GM18517 (cell line): Measurements from ENCODE around the gene PRG2.

Source experiments
- ATAC-seq: cut with Tn5 transposase; IDR thresholded peaks from one replicate; pipeline ENCODE4 v1.9.1; 2021; ENCODE audit warnings: mild to moderate bottlenecking, moderate library complexity; ENCODE audit not compliant: unreplicated experiment

PRG2 gene

DNA sequence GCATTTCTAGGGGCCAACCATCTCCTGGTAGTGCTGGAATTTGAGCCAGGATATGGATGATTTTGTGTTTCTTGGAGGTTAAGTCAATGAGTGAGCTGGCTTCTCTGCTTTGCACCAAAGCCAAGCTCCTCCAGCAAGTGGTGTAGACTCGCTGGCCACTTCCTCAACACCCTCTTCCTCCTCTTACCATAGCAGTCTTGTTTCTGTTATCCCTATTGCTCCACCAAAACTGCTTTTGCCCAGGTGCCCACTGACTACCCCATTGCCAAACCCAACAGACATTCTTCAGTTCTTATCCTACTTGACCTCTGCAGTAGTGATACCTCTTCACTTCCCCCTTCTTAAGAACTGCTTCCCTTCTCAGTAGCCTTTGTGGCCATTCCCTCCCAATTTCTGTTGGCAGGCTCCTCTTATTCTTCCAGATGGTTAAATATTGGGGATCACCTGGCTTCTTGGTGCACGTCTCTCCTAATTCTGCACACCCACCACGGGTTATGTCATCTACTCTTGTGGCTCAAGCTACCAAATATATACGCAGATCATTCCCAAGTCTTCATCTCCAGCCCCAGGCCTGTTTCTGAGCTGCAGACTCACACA, 7.0 kb upstream of the PRG2 start:
- no peak for ATAC-seq

DNA sequence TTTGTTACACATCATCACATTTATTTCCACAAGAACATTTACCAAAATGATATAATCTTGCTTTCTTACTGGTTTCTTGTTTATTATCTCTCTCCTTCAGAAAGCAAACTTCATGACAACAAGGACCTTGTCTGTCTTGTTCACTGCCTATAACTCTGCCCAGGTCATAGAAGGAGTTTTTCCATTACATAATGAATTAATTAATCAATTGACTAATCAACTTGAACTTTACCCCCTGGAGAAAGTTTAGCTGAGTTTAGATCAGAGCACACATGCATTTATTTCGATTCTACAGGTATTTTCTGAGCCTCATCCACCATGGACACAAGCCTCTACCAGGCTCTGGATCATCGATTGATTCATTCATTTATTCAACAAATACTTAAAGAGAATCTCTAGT, 6.3 kb upstream of the PRG2 start:
- ATAC-seq = no peak

DNA sequence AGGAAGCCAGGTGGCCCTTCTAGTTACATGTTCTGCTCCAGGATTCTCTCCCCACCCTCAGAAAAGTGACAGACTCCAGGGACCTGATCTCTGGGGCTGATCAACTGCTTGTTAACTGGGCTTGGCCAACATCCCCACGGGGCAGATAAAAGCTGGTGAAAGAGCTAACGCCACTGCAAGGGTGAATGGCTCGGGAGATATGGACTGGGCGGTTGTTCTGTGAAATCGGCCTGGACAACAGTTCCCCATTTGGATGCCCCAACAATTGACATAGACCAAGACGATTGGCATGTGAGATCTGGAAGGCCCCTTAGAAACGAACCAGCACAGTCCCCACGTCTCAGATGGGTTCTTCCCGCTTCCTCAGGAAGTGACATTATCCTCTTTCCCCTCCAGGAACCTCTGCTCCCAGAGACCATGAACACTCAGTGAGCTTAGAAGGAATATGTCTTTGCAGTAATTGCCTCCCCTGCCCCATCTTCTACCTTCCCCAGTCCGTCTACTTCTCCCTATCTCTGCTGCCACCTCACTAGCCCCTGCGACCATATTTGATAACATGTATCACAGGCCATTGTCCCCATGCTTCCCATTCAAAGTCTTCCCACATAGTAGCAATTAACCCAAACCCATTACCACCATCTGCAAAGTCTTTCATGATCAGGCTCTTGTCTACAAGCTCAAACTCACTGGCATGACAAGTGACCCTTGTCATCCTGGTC, 5.6 kb upstream of the PRG2 start:
- no peak for ATAC-seq

DNA sequence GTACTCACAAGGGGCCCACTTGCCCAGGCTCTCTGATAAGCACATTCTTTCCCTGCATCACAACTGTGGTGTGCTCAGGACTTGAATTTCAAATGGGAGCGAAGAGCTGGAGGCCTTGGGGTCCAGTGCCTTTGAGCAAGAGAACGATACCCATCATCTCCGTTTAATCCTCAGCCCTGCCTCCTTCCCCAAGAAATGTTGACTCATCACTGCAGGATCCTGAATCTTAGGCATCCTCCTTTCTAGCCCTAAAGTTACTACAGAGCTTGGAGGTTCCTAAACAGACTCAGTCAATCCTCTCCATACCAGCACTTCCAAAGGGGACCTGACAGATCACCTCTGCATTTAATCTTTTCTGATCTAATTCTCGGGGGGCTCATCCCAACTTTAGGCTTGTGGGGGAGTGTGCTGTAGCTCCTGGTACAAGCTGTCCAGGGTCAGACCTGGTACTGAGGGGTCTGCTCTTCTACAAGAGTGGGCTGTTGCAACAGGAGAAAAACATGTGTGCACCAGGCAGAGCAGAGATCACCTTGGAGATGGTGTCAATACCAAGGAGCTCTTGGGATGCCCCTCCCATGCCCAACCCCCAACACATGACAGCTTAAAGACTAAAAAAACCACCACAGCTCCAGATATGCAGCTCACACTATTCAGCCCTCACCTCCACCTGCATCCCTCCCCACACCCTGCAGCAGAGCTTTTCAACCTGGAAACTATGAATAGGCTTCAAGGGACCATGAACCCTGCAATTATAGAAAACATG, 3.9 kb upstream of the PRG2 start:
- ATAC-seq = no peak

DNA sequence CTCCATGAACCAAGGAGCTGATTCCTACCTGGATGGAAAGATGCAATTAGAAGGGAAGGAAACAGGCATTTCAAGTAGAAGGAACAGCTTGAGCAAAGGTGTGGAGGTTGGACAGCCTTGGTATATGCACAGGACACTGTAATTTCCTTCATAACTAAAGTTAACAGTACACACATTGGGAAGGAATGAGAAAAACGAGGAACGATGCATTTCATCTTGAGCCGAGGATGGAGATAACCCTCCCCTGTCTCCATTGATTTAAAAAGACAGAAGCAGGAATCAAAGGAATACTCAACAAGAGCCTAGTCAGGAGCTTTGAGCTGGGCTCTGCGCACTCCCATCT, 2.3 kb upstream of the PRG2 start:
- ATAC-seq = no peak

DNA sequence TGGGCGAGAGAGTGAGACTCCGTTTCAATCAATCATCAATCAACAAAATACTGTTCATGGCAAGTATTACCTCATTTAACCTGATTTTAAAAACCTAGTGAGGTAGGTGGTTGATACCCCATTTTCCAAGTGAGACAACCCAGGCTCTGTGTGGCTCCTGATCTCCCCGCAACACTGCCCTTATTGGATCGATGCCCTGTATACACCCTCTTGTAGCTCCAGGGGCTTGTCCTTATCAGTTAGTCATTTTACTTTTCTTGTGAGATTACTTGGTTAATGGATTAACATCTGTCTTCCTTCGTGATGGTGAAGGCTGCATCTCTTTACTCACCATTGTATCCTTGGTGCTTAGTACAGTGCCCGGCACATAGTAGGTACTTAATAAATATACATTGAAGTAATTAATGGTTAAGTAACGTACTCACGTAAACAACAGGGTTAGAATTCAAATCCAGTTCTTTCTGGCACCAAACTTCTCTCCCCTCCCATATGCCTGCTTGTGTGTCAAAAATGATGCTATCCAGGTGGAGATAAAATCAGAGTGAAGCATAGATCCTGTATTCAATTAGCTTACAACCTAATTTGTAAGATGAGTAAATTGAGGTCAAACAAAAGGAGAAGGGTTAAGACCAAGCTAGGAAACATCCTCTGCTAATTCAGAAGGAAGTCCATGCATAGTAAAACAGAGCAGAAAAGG, 1.8 kb upstream of the PRG2 start:
- no peak for ATAC-seq

DNA sequence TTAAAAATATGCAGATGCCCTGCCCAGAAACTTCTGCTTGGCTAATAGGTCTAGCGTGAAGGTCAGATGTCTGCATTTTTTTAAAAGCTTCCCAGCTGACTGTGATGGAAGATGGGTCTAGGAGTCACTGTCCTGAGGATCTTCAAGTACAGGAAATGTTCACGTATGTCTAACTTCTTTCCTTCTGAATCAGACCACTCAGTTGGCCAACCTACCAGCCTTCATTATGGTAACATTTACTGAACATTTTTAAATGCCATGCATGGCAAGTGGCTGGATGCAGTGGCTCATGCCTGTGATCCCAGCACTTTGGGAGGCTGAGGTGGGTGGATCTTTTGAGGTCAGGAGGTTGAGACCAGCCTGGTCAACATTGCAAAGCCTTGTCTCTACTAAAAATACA, 1.1 kb upstream of the PRG2 start:
- no peak for ATAC-seq

DNA sequence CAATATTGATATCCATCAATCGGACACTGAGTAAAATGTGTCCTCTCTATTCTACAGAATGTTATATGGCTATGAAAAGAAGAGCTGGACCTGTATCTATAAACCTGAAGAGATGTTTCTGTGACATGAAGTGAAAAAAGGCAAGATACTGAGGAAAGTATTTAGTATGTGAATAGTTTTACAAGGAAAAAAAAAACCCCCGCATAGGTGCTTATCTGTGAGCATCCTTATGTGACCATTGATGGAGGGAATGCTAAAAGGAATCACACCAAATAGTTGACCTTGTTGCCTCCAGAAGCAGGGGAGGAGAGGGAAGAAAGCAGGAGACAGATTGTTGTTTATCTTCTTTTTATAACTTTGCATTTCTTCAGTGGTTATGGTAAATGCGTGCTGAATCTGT, 661 bp upstream of the PRG2 start:
- ATAC-seq = no peak

DNA sequence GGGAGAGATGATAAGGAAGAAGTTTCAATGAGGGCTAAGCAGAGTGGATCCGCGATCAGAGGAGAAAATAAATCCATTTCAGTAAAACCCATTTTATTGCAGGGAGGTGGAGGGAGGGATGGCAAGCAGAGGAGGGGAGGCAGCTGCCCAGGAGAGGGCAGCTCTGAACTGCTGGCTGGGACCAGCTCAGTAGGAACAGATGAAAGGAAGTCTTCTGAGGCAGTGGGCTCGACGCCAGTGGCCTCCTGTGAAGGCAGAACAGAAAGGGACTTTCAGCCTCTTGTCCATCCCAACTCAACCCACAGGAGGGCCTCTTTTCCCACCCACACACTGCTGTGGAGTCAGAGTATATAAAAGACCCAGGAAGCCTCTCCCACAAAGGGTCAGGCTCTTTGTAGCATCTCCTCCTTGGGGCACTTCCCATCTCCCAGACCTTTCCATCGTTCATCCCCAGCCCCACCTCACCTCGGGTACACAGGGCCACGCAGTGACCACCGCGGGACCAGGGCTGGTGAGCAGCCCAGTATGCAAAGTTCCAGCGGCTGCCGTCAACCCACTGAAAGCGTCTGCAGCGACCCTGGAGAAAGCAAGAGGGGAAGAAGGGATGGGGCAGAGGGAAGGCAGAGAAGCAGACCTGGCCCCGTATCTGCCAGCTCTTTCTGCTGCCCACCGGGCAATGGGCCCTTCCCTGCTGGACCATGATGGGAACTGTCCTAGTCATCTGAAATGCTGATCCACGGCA, 3.0 kb downstream of the PRG2 start:
- ATAC-seq = no peak

DNA sequence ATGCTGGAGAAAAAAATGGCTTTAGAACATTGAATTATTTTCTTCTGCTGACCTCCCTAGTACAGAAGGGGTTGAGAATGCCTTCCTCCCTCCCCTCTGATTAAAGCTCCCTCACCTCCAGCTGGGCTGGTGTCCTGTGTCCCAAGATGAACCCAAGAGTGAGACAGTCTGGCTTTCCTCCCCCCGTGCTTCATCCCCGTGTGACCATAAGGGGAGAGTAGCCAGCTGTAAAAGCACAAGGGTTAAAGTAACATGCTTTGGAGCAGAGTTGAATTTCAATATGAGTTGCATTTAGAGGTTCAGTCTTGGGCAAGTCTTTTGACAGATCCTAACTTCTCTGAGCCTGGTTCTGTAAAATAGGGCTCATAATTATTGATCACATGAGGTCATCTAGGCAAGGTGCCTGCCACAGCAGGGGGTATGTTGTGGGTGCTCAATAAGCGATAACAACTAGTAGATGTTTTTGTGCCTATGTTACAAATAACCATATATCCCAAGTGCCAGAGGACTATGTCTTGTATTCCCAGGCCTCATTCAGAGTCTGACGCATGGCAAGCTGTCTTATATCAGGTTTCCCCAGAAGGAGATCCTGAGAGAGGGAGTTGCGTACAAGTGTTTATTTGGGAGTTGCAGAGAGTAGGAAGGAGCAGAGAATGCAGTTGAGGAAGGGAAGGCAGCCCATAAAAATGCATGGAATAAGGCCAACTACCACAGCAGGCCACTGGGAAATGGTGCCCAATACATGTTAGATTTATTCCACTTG, 4.1 kb downstream of the PRG2 start:
- no peak for ATAC-seq

DNA sequence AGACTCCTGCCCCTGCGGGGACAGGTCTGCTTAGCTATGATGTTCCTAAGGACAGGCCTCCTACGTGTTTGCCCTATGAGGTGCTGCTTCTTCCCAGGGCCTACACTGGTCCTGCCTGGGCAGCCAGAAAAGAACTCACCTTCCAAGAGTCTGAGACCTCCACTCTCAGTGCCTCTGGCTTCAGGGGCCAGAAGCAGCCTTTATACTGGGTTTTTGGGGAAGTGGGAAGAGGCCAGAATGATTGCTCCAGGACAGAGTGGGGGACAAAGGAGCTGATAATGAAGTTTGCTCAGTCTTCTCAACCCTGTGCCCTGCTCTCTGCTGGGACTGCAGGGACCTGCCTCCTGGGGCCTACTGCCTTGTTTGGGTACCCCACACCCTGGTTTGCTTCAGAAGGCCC, 9.5 kb downstream of the PRG2 start, which contains the start of gene PRG3:
Gene PRG3, minus strand, starts transcription at position 176 of the 400 bp plus-strand sequence. CDS start 442 bp downstream, outside the sequence.
- ATAC-seq = no peak

DNA sequence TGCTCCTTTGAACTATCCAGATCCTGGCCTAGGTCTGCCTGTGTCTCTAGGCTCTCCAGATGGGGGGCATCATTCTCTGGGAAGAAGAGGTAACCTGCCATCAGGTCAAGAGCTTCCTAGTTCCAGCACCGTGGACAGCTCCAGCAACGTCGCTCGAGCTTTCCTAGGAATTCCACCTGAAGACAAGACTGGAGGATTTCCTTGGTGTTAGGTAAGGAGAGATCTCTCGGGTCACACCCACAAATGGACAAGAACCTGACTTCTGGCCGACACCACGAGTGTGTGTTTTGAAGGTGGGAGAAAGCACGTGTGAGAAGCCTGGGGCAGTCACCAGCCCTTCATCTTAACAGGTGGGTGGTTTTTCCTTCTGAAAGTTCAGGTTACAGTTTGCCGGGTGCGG, 10.7 kb downstream of the PRG2 start:
- no peak for ATAC-seq

DNA sequence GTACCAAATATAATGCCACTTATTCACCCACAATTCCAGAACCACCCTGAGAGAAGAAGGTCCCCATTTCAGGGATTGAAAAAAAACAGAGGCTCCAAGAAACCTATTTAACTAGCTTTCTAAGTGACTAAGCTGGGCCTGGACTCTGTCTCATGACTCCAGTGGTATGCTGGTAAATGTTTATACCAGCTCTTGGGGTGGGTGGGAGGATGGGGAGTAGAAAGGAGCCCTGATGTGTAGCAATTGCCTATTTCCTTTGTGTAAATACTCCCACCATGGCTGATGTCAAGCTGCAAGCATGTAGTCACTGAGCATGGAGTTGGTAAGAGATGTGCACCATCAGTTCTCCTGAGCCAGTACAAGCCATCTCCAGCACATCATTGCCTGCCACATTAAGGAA, 12.3 kb downstream of the PRG2 start:
- no peak for ATAC-seq

DNA sequence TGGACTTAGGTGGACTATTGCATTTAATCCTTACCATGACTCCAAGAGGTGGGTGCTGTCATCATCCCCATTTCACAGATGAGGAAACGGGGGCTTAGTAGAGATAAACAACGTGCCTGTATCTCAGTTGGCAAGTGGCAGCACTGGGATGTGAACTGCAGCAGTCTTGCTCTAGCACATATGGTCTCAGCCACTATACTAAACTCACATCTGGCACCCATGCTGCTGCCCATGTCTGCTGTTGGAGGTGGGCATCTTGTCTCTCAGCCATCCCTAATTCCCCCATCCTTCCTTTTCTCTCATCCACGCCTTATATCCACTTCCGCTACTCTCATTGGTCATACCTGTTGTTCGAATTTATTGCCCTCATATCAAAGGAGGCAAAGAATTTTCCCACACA, 13.3 kb downstream of the PRG2 start:
- ATAC-seq = no peak

DNA sequence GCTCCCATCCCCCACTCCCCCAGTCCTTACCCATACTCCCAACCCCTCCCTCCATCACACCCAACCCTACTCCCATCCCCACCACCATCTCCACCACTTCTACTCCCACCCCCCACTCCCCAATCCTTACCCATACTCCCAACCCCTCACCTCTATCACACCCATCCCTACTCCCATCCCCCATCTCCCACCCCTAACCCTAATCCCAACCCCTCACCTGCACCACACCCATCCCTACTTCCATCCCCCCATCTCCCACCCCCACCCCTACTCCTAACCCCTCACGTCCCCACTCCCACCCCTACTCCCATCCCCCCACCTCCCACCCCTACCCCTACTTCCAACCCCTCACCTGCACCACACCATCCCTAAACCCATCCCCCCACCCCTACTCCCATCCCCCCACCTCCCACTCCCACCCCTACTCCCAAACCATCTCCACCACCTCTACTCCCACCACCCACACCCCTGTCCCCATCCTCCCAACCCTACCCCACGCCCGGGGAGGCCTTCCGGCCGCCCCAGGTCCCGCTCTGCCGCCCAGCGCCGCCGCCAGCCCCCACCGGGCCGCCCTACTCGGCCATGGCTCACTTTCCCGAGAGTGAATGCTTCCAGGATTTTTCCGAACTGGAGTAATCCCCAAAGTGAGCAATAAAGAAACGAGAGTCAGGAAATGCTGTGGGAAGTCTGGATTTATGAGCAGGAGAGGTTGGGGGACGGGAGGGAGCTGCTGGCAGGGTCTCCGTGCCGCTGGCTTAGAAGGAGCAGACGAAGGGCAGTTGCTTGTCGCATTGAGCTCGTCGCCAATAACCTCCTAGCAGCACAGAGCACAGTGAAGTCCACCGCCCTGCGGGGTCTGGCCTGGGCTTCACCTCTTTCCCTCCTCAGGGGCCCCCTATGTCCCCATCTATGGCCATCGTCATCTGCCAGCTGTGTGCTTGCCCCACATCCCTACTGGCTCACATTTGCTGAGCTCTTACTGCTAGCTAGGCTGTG, 14.1 kb downstream of the PRG2 start:
- ATAC-seq = no peak

DNA sequence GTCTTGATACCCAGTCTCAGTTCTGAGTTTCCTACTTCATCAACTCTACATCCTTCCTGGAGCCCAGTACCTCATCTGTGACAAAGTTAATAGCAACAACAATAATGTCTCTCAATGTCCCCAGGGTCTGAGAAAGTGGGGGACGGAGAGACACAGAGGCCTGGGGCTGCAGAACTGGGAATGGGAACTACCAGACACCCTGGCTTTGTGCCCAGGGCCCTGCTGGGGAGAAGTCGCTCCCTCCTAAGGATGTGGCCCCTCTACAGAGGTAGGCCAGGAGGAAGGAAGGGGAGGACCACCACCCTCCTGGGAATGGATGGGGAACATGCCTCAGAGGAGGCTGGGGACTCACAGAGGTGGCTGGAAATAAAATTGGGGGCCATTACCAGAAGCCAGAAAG, 15.0 kb downstream of the PRG2 start:
- ATAC-seq = no peak

DNA sequence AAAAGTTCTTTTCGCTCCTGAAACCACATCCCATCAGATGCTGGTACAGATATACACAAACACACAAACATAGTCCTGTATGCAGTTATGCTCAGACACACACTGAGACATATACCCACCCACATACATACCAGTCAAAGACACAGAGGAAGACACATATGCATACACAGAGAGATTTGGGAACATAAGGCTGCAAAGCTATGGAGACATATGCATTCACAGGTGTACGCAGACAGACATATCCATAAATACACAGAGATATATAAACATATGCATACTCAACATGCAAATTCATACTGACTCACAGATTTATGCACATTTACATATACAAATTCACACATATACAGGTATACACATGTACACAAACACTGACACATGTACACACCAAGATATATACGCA, 15.5 kb downstream of the PRG2 start:
- ATAC-seq = no peak

DNA sequence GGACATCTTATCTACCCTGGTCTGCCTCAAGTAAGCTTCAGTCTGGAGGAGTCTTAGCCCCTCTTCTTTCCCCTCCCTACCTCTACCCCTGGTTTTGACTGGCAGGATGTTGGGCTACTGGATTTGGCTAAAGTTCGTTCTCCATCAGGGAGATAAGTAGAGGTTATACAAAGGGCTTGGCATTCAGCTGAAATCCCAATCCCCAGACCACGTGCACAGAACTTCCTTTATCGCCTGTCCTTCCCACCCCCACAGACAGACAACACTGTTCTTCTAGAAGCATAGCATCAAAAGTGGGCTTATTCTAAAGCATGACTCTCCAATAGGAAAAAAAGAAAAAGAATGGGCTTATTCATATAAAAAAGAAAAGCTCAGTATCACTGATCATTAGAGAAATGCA, 17.3 kb downstream of the PRG2 start:
- ATAC-seq = no peak

DNA sequence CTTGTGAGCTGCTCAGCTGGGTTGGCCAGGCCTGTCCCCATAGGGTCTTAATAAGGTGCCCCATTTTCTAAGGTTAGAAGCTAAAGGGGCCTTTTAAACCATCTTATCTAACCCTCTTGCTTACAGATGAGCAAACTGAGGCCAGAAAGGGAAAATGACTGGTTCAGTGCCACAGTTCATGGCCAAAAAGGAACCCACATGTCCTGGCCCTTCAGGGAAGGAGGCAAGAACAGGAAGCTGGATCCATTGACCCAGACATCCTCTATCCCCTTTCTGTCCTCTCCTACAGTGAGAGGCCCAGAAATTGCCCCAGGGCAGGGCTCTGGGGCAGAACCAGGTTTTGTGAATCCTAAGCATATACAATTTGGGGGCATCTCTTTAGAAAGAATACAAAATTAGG, 19.5 kb downstream of the PRG2 start:
- ATAC-seq = no peak
